Gastrocnemius medialis (tissue), 4 donors: ENCODE results near the gene RPL34.

Experiments used
- CTCF ChIP-seq, 5 experiments: fragments of 450-650 bp in 3 of 5; fragments of 200-600 bp in 2 of 5; sonication (generic) in 2 of 5; IDR thresholded peaks in 4 of 5; conservative IDR thresholded peaks in 1 of 5; 1 replicate in 4 of 5; 2 replicates in 1 of 5; pipeline ENCODE4 v1.5.1; 2016 to 2019; ENCODE audit warnings: antibody characterized with exemption in 5 of 5, mild to moderate bottlenecking in 3 of 5, moderate library complexity in 3 of 5
- POLR2A ChIP-seq, 2 donors: fragments of 450-650 bp; IDR thresholded peaks; one replicate each; pipeline ENCODE4 v1.6.1; 2017; ENCODE audit warnings: antibody characterized with exemption in 2 of 2, mild to moderate bottlenecking in 2 of 2, moderate library complexity in 2 of 2

- no peak for TF ChIP-seq CTCF (IDR thresholded peaks at IDR 0.05 in 4 of 5, conservative IDR thresholded peaks at IDR 0.05 in 1 of 5)
- no peak for TF ChIP-seq POLR2A (IDR thresholded peaks at IDR 0.05)
These were observed 18.2 kb upstream of the RPL34 start for GRCh38 chr4:108602163-108602562.
